ENCODE data around the gene SPG7.
"Not testable (repeated sequence)": the region's sequence is repeated elsewhere in the genome, so short reads cannot be mapped to it uniquely, and the experiment has no call there.

Gene SPG7

DNA sequence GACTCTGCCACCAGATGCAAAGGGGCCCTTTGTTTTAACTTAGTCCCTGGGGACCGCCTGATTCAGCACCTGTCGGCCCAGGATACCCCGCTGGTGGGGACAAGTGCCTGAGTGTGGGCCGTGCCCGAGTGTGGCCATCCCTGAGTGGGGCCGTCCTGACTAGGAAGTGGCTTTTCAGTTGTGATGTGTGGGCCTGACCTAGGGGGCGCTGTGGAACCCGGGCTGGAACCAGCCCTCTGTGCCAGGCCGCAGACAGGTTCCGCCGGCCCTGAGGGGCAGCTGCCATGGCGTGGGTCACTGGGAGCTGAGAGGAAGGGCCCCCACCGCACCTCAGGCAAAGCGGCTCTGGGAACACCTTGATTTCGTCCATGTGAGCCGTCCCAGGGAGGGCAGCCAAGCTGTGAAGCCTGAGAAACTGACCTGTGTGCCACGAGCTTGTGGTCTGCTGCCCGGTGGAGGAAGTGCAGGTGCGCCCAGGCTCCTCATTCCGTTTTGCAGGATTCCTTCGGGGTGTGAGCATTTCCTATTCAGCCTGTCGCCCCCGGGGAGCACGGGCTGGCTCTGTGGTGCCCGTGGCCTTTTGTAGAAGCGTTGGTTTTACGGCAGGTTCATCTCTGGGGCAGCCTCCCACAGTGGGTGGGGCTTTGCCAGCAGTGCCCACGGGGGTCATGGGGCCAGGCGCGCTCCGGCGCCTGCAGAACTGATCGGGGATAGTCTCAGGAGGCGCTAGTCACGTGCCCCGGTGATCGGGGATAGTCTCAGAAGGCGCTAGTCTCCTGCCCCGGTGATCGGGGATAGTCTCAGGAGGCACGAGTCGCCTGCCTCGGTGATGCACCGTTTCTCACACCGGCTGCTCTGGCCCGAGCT is 57.5 kb downstream of the SPG7 start:
- no peak for DNase-seq

DNA sequence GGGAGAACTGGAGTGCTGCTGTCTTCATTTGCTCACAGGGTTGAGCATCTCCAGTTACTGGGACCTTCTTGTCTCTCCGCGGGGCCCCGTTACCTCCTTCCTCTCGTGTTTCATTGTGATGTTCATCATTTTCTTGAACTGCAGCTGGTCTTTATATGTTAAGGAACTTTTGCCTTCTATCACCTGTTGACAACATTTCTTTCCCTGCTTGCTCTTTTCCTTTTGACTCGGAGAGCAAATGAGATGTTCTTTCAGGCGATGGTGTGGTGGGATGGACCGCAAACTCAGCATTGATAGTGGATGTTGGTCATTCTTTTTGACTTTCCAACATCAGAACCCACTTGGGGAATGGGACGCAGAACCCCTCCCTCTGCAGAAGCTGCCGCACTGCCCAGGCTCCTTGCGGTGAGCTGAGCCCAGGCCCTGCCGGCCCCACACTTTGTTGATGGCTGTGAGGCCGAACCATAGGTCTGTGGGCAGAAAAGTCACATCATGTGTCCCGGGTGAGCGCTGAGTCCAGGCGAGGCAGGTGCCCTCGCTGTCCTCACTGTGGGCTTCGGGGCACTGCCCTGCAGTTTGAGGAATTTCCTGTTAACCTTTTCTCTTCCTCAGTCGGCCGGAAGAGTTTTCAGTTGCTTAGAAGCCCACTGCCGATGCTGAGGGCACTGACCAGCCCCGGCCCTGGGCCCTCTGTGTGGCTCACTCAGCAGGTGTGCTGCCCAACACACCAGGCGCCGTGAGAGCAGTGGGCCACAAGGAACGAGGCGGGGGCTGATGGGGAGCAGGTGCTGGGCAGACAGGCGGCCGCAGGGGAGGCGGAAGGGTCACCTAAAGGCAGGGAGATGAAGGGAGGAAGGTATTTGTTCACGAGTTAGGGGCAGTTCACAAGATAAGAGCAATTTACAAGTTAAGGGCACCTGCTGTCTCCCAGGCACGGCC is 59.7 kb downstream of the SPG7 start:
- DNase-seq = no peak

DNA sequence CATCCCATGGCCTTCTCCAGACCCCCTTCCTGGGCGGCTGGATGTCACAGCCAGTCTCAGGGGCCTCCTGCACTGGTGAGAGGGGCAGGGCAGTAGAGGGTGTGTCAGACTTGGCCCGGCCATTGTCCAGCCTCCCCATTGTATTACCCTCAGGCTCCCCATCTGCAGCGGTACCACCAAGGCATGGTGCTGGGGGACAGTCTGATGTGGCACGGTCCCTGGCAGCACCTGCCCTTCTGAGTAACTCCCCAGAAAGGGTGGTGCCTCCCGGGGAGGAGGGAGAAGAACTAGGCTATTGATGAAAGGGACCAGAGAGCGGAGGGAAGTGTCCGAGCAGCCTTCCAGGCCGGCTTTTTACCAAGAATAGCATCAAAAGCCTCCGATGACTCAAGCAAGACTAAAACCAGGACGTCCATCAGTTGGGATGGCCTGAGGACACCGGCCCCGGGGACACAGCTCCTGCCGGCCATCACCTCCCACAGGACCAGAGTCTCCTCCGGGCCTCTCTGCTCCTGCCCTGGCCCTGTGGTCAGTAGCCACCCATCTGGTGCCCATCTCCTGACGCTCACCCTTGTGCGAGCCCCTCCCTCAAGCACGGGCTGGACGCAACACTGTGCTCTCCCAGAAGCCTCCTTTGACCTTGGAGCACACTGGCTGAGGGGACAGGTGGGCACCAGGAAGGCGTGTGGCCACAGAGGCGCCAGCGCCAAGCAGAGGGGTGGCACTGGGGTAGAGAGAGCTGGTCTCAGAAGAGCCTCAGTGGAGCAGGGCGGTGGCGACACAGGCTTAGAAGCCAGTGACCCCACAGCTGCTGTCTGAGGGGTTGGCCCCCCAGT is 61.5 kb downstream of the SPG7 start:
- DNase-seq = no peak

DNA sequence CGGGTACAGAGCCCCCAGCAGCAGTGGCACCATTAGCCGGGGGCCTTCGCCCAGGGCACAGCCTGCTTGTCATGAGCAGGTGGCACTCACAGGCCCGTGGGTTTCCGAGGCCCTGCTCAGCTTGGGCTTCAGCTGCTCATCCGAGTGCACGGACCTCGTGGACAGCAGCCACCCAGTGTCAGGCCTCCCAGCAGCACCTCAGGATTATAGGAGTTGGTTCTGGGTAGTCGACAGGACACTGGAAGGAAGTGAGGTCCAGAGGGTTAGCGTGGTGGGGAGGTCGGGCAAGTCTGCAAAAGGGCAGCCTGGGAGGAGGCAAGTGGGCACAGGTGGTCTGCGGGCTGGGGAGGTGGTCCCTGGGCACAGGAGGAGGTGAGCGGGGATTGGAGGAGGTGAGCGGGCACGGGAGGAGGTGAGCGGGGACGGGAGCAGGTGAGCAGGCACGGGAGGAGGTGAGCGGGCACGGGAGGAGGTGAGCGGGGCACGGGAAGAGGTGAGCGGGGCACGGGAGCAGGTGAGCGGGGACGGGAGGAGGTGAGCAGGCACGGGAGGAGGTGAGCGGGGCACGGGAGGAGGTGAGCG is 62.2 kb downstream of the SPG7 start:
- DNase-seq = no peak

DNA sequence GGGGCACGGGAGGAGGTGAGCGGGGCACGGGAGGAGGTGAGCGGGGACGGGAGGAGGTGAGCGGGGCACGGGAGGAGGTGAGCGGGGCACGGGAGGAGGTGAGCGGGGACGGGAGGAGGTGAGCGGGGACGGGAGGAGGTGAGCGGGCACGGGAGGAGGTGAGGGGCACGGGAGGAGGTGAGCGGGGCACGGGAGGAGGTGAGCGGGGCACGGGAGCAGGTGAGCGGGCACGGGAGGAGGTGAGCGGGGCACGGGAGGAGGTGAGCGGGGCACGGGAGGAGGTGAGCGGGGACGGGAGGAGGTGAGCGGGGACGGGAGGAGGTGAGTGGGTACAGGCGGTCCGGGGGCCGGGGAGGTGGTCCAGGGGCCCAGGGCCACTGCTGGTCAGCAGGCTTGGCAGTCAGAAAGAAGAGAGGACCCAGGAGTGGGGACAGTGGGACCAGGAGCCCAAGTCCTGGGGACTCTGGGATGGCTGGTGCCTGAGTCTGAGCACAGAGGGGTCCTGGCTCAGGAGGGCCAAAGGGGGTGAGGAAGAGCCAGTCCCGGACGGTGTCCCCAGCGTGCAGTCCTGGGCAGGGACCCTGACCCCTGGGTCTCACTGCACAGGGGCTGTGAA is 62.9 kb downstream of the SPG7 start:
- DNase-seq = not testable (repeated sequence)

DNA sequence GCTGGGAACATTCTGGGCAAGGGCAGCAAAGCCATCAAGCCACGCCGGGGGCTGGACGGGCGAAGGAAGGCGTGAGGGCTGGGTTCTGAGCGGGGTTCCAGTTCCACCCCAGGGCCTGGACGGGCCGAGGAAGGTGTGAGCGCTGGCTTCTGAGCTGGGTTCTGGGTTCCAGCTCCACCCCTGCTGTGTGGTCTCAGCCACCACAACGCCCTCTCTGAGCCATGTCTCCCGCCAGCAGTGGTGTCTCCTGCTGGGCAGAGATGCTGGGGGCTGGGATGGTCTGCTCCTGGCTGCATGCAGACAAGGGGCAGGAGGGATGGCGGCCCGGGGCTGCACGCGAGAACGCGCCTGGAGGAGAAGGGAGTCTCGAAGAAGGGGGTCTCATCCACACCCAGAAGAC is 63.4 kb downstream of the SPG7 start:
- DNase-seq = no peak

DNA sequence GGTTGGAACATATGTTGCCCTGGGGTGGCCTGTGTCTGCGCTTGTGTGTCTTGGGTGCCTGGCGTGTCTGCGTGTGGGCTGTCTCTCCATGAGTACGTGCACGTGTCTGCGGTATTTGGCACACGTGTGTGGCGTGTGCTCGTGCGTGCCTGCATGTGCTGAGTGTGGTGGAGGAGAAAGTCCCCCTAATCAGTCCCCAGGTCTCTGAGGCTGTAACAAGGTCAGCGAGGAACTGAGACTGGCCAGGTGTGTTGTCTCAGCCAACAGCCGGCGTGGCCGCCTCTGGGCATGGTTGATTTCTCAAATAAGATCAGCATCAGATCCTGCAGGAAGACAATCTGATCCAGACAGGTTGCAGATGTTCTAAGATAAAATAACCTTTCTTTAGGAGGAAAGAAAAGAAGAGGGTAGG is 63.9 kb downstream of the SPG7 start:
- no peak for DNase-seq

DNA sequence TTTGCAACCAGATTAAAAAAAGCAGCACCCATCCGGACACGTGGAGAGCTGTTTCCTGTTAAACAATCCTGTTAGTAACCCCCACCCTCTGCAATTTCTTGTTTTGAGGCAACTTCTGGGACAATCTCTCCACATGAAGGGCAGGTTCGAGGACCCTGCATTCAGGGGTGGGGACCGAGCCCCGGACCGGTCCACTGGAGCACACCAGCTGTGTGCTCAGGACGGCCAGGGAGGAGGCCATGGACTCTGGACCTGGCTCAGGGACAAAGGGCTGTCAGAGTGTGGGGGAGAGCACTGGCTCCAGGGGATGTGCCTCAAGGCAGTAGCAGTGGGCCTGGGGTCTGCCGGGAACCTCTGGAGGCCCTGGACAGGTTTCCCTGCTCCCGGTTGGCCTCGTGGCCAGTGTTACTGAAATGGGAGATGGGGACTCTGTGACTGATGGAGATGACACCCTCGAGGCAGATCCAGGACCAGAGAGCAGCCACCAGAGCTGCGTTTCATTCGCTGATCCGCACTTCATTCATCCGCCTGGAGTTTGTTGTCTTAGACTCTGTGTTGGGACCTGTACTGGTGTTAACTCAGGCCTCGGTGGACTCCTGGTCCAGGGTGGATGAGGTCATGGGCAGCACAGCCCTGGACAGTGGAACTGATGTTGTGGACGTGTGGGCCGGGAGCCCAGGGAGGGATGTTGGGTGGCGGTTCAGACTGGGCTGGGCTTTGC is 64.4 kb downstream of the SPG7 start:
- DNase-seq = no peak

DNA sequence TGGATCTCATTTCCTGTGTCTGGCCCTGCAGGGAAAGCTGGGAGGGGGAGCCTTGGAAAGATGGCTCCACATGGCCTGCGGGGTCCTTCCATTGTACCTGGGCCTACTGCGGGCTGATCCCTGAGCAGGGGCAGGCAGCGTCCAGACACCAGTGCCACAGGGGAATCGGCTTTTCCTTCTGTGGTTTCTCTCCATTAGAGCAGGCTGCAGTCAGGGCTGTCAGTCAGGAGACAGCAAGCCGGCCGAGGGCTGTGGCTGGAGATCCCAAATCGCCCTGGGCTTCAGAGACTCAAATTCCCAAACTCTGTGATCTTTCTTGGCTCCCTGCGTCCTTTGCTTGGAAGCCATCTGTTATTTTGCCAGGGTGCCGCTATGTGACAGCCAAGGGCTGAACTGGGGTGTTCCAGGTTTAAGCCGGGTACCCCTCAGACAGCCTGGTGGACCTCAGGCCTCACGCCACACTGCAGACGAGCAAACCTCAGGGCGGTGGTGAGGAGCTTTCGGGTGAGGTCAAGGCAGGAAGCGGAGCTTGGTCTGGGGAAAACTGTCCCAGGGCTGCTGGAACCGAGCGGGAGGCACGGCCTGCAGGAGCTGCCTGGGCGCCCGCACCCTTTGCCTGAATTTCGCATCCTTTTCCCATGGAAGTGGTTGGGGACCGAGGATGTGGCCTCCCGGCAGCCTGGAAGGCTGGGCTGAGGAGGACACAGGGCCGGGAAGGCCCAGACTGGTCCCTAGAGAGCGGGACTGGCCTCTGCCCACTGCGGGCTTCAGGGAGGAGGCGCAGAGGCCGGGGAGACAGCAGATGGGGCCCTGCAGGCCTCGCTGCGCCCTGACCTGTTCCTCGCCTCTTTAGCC is 65.8 kb downstream of the SPG7 start:
- DNase-seq = no peak

DNA sequence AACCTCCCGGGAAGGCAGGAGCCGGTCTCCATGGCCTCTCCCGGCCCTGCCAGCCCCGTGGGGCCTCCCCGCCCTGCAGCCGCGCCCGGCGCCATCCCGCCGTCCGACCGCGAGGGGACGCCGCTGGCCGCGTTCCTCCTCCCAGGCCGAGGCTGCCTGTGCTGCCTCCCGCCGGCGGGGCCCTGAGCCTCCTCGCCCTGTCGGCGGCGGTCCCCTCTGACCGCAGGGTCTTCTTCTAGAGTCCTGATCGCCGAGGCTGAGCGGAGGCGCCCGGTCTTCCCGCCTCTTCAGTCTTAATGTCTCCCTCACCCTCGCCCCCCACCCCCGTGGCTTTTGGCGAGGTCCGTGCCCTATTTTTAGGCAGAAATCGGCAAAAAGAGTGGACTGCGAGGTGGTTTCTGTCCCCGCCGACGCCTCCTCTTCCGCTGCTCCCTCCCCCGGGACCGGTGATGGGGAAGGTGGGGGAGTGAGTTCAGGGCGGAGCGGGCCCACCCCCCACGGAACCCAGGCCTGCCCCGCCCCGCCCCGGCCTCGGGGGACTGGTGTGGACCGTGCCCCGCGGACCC is 66.6 kb downstream of the SPG7 start:
- no peak for DNase-seq

DNA sequence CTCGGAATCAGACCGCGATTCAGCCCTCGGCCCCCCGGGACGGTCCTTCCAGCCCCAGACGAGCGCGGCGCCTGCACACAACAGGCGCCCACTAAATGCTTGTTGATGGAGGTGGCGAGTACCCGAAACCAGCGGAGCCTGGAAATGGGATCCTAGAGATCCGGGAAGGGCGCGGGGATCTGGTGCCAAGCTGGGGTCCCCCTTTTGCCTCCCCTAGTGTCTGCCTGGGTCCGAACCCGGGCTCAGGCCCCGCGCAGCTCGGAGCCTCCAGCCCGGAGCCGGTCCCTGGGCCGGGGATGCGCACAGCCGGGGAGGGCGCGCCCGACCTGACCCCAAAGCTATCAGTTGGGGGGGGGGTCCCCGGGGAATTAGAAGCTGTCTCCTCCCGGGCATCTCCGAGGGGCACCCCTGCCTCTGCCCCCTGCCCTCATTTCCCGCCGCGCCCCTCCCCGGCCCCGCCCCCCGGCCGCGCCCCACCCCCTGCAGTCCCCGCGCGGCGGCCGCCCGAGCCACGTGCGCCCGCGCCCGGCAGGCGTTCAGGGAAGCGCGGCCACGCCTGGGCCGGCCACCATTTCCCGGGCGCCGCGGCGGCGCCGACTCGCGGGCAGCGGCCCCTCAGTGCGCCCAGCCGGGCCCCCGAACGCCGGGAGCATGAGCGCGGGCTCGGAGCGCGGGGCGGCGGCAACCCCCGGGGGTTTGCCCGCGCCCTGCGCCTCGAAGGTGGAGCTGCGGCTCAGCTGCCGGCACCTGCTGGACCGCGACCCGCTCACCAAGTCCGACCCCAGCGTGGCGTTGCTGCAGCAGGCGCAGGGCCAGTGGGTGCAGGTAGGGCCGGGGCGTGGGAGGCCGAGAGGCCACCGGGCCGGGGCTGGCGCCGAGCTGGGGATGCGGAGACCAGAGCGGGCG is 67.3 kb downstream of the SPG7 start, which contains the start of gene CPNE7:
TSS of gene CPNE7 (plus strand) at position 512 of the 906 bp plus-strand sequence. CDS start at position 652, 140 bp downstream.
- DNase-seq = no peak

DNA sequence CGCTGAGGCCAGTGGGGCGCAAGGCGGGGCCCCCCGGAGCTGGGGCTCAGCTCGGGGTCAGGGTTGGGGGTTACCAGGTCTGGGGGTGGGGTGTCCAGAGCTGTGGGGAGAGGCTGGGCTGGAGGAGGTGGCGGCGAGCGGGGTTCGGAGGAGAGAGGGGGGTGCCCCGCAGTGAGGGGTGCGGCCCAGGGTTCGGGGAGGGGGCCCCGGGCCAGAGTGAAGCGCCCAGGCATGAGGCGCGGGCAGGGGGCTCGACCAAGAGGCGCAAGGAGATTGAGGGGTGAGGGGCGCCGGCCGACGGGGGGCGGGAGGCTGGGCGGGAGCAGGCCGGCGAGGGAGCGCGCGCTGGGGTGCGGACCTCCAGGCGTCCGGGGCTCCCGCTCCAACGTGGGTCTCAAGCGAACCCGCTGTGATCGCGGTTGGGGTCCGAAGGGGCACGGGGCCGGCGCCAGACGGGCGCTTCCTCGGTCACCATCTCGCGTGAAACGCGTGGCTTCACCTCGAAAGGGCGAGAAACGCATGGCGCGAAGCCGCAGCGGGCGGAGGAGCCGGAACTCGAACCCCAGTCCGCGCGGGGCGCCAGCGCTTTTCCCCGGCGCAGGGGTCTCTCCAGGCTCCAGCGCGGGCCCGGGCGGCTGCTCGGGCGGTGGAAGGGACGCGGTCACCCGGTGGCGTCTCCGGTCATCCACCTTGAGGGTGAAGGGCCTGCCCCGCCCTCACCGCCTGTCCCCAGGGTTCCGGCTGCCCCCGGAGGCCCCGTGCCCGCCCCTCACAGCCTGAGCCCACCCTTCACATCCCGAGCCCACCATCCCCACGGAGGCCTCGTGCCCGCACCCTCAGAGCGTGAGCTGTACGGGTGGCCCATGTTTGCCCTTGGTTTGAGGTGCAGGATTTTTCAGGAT is 68.2 kb downstream of the SPG7 start:
- DNase-seq = no peak

DNA sequence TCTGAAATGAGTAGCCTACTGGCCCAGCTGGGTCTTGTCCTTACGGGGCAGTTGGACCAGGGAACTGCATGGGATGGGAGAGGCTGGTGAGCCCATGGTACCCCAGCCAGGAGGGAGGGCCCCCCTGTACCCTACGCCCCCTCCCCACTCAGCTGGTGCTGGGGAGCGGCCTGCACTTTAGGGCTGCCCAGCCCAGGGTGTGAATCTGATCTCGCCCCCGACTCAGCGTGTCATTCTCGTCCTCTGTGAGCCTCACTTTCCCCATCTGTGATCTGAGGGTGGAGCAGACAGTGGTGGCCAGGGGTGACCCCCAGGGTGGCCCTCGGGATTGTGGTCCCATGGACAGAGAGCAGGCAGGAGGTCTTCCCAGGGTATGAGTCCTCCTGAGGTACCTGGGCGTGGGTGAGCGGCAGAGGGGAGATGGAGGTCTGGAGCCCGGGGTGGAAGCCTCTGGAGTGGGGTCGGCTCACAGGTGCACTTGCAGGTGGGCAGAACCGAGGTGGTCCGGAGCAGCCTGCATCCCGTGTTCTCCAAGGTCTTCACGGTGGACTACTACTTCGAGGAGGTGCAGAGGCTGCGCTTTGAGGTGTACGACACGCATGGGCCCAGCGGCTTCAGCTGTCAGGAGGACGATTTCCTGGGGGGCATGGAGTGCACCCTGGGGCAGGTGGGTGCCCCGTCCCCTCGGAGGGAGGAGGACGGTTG is 69.0 kb downstream of the SPG7 start:
- no peak for DNase-seq

DNA sequence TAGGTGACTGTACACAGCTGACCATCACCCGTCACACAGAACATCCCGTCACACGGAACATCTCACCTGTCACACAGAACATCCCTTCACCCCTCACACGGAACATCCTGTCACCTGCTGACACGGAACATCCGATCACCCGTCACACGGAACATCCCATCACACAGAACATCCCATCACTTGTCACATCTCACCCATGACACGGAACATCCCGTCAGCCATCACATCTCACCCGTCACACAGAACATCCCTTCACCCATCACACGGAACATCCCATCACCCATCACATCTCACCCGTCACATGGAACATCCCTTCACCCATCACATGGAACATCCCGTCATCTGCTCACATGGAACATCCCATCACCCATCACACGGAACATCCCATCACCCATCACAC is 71.1 kb downstream of the SPG7 start:
- no peak for DNase-seq

DNA sequence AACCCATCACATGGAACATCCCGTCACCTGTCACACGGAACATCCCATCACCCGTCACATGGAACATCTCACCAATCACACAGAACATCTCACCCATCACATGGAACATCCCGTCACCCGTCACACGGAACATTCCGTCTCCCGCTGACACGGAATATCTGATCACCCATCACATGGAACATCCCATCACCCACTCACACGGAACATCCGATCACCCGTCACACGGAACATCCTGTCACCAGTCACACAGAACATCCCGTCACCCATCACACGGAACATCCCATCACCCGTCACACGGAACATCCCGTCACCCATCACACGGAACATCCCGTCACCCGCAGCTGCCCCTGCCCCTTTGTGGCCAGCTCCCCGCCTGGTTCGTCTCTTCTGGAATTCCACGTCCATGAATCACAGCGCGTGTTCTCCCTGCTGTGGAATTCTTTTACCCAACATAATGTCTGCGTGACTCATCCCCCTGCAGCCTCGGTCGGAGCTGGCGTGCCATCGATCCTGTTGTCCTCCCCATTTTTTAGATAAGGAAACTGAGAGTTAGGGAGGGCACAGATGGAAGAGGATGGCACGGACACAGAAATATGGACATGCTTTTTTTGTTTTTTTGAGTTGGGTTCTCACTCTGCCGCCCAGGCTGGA is 73.0 kb downstream of the SPG7 start:
- DNase-seq = no peak

DNA sequence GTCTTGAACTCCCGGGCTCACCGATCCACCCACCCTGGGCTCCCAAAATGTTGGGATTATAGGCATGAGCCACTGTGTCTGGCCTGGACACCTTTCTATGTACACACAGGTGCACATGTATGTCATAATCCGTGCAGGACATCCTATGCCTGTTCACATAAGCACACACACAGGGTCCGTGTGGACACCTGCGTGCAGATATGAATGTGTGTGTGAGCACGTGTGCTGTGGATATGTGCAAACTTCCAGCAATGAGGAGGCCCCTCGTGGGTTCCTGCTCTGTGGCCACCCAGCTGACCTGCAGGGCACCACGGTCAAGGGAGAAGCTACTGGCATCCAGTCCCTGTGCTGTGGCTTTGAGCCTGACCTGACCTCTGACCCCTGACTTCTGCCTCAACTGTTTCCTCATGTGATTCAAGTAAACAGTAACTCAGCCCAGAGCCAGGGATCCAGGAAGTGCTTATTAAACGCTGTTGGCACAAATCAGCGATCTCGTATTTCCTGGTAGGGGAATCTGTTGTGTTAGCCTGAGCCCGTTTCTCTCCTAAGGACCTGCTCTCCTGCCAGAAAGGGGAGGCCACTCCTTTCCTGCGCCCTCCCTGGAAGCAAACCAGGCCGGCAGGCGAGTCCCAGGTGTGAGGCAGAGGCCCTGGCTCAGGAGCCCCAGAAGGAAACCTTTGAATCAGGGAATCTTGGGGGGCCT is 73.8 kb downstream of the SPG7 start:
- DNase-seq = no peak
